ENCODE measurements around the gene ZSWIM4. TPM values are rescaled to one million over a fixed set of nuclear protein-coding genes. Genes with fewer than 3 reads are reported as not detected.
"Not testable (repeated sequence)": the region's sequence is repeated elsewhere in the genome, so short reads cannot be mapped to it uniquely, and the experiment has no call there.

ZSWIM4 gene
- total RNA-seq, 1 donor from 2014 or later, result 2.1 TPM

DNA sequence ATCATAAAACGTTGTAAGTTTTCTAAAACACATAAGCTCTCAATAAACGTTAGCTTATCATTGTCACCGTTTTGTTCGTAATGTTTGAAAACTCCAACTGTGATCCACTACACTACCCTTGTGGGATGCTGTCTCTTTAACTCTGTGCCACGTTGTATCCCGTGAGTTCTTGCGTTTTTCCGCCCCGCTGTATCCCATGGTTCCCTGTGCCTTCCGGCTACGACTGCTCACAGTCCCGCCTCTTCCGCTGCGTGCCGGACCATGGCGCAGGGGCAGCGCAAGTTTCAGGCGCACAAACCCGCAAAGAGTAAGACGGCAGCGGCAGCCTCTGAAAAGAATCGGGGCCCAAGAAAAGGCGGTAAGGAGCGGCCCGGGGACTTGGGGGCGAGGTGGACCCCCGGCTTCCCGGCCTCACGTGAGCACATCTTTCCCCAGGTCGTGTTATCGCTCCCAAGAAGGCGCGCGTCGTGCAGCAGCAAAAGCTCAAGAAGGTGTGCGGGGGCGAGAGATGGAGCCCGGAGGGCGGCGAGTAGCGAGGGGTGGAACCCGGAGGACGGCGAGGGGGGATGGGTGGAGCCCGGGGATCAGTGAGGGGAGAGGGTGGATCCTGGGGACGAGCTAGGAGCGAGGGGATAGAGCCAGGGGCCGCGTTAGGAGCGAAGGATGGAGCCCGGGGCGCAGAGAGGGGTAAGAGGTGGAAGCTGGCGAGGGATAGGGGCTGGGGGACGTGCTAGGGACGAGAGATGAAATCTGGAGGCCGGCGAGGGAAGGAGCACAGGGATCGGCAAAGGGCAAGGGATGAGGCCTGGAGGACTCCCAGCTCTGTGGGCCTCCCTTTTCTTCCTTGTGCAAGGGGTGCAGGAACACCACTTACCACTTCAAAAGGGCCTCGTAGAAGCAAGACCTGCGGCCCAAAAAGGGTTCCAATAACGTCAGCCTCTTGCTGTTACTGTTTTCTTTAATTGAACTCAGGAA lies 20.7 kb upstream of the ZSWIM4 start, which contains the start of gene C19orf53:
C19orf53 (plus strand) TSS at position 240 of the 975 bp plus-strand sequence; CDS start at position 262, 22 bp downstream.
- DNase-seq (ENCODE audit: missing footprints), result peak; percentile 95
- intact Hi-C loops (cut with DNase I), result no loop called here

DNA sequence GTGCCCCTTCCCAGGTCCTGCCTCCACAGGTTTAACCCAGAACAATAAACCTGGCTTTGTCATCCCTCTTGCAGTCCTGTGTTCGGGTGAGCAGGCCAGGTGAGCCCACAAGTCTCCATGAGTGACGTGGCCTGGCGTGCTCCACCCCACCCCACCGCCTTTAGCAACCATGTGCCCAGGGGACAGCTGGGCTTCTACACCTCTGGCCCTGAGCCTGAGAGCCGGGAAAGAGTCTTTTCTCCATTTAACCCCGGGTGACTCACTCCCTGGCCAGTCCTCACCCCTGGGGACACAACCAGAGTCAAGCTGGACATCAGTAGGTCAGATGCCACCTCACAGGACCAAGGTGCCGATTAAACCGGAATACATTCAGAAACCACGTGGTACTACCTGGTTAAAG lies 16.8 kb upstream of the ZSWIM4 start:
- intact Hi-C loops (cut with DNase I), result no loop called here
- ATAC-seq (no peak), DNase-seq (ENCODE audit: missing footprints) (no peak)

More for the DNA sequence above, 20.7 kb upstream of the ZSWIM4 start, which contains the start of gene C19orf53:
- ATAC-seq, result peak; percentile 98

DNA sequence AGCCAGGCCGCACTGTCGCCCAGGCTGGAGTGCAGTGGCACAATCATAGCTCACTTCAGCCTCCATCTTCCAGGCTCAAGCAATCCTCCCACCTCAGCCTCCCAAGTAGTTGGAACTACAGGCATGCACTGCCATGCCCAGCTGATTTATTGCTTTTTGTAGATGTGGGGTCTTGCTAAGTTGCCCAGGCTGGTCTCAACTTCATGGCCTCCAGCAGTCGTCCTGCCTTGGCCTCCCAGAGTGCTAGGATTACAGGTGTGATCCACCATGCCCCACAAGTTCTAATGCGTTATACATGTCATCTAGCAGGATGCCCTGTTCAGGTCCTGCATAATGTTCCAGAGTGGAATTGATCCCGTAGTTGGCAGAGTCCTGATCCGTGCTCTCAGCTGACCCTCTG lies 16.4 kb upstream of the ZSWIM4 start:
- ATAC-seq (no peak), DNase-seq (ENCODE audit: missing footprints) (no peak)
- intact Hi-C loops (cut with DNase I), result no loop called here

DNA sequence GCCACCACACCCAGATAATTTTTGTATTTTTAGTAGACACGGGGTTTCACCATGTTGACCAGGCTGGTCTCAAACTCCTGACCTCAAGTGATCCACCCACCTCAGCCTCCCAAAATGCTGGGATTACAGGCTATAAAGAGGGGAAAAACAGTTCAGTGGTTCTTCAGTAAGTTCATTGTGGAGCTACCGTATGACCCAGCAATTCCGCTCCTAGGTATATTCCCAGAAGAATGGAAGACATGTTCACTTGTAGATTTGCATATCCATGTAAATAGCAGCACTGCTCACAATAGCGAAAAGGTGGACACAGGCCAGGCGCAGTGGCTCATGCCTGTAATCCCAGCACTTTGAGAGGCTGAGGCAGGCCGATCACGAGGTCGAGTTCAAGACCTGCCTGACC lies 15.4 kb upstream of the ZSWIM4 start:
- ATAC-seq; DNase-seq (ENCODE audit: missing footprints): not testable (repeated sequence)
- intact Hi-C loops (cut with DNase I), result loop anchor here (10.0 kb wide), 1 partner anchor 295 kb away; the partner anchor contains the start of gene MISP3

DNA sequence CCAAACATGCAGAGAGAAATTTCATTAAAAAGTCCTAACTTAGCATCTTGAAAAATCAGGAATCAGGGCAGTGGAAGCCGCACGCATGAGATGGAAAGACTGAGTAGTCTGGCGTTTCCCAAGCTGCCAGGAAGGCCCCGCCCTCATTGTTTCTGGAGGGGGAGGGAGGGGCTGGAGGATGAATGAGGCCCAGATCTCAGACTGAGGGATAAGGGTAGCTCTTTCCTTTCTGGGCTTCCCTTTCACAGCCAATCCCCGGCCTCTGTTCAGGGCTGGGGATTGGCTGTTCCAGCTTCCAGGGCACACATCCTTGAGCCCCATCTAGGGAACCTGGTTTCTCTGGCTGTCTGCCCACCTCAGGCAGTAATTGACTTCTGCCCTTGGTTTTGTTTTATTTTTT lies 13.7 kb upstream of the ZSWIM4 start:
- intact Hi-C loops (cut with DNase I), result loop anchor here (10.0 kb wide), 1 partner anchor 293 kb away; the partner anchor contains the start of gene MISP3
- peak; percentile 69 for ATAC-seq
- no peak for DNase-seq (ENCODE audit: missing footprints)

DNA sequence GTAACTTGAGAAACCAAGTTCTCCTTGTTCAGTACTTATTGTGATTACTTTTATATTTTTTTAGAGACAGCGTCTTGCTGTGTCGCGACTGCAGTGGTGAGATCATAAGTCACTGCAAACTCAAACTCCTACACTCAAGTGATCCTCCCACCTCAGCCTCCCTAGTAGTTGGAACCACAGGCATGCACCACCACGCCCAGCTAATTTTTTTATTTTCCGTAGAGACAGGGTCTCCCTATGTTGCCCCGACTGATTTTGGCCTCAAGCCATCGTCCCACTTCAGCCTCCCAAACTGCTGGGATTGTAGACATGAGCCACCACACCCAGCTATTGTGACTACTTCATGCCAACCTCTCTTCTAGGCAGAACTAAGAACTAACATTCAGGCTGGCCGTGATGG lies 12.7 kb upstream of the ZSWIM4 start:
- intact Hi-C loops (cut with DNase I), result loop anchor here (10.0 kb wide), 1 partner anchor 292 kb away; the partner anchor contains the start of gene MISP3
- ATAC-seq, result no peak
- DNase-seq (ENCODE audit: missing footprints), result no peak

DNA sequence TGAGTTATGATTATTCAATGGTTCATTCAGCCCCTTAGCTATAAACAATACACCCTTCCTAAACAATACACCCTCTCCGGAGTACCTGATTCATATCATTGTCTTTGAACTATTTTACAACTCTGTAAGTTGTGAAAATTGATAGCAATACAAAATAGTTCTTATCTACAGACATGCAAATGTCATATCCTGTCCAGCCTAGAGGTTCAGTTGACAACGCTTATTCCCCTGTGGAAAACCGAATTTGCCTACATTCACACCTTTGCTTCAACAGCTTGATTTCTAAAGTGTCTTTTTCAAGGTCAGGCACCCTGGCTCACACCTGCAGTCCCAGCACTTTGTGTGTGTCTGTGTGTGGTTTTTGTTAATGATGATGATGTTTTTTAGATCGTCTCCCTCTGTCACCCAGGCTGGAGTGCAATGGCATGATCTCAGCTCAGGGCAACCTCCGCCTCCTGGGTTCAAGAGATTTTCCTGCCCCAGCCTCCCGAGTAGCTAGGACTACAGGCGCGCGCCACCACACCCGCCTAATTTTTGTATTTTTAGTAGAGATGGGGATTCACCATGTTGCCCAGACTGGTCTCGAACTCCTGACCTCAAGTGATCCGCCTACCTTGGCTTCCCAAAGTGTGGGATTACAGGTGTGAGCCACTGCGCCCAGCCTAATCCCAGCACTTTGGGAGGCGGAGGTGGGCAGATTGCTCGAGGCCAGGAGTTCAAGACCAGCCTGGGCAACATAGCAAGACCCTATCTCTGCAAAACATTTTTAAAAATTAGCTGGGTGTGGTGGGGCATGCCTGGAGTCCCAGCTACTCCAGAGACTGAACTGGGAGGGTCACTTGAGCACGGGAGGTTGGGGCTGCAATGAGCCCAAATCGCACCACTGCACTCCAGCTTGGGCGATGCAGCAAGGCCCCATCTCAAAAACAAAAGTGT lies 11.4 kb upstream of the ZSWIM4 start:
- ATAC-seq (no peak), DNase-seq (ENCODE audit: missing footprints) (no peak)
- intact Hi-C loops (cut with DNase I), result loop anchor here (10.0 kb wide), 1 partner anchor 291 kb away; the partner anchor contains the start of gene MISP3

DNA sequence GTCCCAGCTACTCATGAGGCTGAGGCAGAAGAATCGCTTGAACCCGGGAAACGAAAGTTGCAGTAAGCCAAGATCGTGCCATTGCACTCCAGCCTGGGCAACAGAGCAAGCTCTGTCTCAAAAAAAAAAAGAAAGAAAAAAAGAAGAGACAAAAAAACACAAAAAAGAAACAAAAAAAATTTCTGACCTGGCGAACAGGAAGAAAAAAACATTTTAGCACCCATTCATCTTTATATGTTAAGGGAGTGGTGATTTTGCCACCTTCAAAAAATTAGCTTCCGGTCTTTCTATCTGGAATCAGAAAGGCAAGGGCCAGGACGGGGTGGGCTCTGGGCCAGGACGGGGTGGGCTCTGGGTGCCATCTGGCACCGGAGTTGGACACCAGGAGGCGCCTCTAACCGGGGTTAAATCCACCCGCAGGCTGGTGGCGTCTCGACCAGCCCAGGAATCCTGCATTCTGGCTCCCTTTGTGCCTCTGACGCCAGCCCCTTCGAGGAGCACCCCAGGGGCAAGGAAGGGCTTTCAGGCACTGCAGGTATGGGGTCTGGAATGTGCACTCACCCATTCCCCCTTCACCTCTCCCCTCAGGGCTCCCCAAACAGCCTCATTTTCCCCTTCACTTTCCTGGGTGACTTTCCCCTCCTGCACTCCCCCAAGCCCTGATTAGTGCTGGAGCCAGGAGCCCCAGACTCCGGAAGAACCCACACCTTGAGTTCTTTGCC lies 10.4 kb upstream of the ZSWIM4 start:
- intact Hi-C loops (cut with DNase I), result loop anchor here (1.0 to 10.0 kb wide), 2 partner anchors 77 to 290 kb away; partner anchors contain the start of gene MISP3
- ATAC-seq (peak; percentile 77), DNase-seq (ENCODE audit: missing footprints) (peak; percentile 89)

DNA sequence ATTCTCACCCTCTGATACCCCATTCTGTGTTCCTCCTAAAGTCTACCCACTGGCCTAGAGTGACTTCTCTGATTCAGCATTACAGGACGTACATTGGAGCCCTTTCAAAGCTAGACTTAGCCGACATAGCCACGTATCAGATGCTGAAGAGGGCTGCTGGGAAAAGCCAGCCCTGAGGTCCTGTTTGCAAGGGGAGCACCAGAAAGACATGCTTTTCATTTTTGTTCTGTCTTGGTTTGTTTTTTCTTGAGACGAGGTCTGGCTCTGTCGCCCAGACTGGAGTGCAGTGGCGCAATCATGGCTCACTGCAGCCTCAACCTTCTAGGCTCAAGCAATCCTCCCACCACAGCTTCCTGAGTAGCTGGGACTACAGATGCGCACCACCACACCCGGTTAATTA lies 6.3 kb upstream of the ZSWIM4 start:
- no peak for ATAC-seq
- intact Hi-C loops (cut with DNase I), result loop anchor here (10.0 kb wide), 1 partner anchor 286 kb away; the partner anchor contains the start of gene MISP3
- DNase-seq (ENCODE audit: missing footprints), result no peak

DNA sequence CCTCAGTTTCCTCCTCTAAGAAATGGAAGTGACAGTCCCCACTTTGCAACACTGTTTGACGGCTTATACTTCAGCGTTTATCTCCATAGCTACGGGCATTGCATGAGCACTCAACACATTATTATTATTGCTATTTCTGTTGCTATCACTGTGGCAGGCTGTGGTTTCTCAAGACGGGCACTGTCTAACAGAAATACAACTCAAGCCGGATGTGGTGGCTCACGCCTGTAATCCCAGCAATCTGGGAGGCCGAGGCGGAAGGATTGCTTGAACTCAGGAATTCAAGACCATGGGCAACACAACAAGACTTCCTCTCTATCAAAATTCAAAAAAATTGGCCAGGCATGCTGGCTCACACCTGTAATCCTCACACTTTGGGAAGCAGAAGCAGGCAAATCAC lies 4.9 kb upstream of the ZSWIM4 start:
- ATAC-seq (no peak), DNase-seq (ENCODE audit: missing footprints) (no peak)
- intact Hi-C loops (cut with DNase I), result no loop called here

DNA sequence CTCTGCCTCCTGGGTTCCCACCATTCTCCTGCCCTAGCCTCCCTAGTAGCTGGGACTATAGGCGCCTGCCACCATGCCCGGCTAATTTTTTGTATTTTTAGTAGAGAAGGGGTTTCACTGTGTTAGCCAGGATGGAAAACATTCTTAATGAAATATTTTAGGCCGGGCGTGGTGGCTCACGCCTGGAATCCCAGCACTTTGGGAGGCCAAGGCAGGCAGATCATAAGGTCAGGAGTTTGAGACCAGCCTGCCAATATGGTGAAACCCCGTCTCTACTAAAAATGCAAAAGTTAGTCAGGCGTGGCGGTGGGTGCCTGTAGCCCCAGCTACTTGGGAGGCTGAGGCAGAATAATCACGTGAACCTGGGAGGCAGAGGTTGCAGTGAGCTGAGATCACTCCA lies 1.9 kb upstream of the ZSWIM4 start:
- intact Hi-C loops (cut with DNase I); ATAC-seq; DNase-seq (ENCODE audit: missing footprints): not testable (repeated sequence)

DNA sequence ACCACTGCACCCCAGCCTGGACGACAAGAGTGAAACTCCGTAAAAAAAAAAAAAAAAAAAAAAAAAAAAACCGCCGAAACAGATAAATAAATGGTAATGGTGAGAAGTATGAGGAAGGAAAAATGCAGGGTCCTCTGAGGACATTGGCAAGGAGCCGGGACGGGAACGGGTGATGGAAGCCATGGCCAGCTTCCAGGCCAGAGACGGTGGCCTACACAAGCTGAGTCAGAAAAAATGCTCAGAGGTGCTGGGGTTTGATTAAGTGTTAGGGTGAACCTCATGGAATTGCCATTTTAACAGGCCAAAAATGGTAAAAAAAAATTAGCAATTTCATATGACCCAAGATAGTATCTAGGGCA lies 866 bp upstream of the ZSWIM4 start:
- intact Hi-C loops (cut with DNase I), result no loop called here
- DNase-seq (ENCODE audit: missing footprints), result no peak

DNA sequence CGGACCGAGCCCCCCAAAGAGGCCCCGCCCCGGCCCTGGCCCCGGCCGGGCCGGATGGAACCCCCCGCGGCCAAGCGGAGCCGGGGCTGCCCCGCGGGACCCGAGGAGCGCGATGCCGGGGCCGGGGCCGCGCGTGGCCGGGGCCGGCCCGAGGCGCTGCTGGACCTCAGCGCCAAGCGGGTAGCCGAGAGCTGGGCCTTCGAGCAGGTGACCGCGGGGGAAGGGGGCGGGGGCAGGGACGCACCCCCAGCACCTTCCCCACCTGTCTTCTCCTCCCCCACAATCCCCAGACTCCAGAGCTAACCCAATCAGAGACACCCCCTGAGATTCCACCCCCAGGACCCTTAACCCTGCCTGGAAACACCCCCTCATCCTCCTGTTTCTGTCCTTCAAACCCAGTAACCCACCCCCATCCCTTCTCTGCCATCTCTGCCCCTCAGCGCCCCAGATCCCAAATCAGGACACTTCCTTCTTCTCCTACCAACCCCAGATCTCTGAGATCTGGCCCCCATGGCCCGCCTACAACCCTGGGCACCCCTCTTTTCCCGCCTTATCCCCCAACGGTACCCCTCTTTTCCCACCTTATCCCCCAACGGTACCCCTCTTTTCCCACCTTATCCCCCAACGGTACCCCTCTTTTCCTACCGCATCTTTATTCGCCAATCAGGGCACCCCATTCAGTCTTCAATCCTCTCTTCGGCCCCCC lies 505 bp downstream of the ZSWIM4 start:
- intact Hi-C loops (cut with DNase I), result loop anchor here (5.0 kb wide), 1 partner anchor 42 kb away; no protein-coding TSS in a partner anchor
- ATAC-seq, result peak; percentile 3
- DNase-seq (ENCODE audit: missing footprints), result peak; percentile 70

More for the DNA sequence above, 866 bp upstream of the ZSWIM4 start:
- peak; percentile 25 for ATAC-seq

DNA sequence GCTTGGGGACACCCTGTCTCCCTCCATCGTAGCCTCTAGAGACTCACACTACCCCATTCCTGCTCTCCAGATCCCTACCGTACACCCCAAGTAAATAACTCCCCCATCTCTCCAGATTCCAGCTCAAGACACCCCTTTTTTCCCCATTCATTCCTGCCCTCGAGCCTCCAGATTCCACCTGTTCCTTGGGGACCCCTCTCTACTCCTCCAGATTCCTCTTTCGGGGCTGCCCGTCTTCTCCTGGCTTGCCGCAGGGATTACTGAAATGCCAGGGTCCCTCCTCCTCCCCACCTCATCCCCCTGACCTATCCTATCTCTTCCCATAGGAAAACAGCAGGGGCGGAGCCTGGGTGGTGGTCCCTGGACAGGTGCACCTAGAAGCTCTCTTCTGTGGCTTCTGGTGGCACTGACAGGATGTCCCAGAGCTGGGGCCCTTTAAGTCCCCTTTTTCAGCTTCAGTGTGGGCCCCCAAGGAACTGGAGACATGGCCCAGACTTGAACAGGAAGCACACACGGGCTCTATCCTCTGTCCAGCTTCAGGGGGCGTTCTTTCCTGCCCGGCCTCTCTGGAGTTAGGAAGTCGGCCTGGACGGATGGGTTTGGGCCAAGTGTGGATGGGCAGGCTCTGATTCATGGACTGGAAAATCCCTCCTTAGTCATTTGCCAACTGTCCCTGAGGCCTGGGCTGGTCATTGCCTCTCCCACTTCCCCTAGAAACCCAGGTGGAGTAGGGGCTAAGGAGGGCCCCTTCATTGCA lies 1.2 kb downstream of the ZSWIM4 start:
- intact Hi-C loops (cut with DNase I), result loop anchor here (5.0 kb wide), 1 partner anchor 41 kb away; no protein-coding TSS in a partner anchor
- ATAC-seq (peak; percentile 43), DNase-seq (ENCODE audit: missing footprints) (peak; percentile 78)

DNA sequence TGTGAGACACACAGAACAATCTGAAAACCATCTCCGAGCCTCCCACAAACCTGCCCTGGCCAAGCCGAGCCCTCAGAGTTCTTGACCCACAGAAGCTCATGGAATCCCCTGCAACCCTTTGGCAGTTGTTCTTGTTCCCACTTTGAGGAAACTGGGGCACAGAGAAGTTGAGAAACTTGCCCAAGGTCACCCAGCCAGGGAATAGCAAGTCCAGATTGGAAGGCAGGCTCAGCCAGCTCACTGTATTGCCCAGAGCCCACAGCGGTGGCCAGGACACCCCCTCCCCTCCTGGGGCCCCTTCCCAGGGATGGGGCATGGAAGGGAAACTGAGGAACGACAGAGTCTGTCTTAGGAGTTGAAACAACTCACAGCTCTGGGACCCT lies 1.8 kb downstream of the ZSWIM4 start:
- DNase-seq (ENCODE audit: missing footprints) (no peak), ATAC-seq (no peak)
- intact Hi-C loops (cut with DNase I), result loop anchor here (5.0 kb wide), 1 partner anchor 40 kb away; no protein-coding TSS in a partner anchor

DNA sequence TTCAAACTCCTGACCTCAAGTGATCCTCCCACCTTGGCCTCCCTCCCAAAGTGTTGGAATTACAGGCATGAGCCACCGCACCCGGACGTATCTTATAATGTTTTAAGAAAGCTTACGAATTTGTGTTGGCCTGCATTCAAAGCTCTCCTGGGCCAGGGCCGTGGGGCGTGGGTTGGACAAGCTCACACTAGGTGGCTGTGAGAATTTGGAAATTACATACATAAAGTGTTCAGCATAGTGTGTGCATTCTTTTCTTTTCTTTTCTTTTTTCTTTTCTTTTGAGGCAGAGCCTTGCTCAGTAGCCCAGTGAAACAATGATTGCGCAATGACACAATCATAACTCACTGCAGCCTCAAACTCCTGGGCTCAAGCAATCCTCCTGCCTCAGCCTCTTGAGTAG lies 2.6 kb downstream of the ZSWIM4 start:
- peak; percentile 23 for DNase-seq (ENCODE audit: missing footprints)
- intact Hi-C loops (cut with DNase I), result loop anchor here (5.0 kb wide), 1 partner anchor 39 kb away; no protein-coding TSS in a partner anchor
- ATAC-seq, result no peak

DNA sequence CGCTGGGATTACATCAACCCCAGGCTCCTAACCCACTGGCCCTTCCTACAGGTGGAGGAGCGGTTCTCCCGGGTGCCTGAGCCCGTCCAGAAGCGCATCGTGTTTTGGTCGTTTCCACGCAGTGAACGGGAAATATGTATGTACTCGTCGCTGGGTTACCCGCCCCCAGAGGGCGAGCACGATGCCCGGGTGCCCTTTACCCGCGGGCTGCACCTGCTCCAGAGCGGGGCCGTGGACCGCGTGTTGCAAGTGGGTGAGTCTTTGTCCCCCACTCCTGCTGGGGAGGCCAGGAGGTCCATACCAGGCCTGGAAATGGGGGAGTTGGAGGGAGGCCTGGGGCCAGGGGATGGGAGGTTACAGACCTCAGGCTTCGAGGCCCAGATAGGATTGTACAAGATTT lies 4.4 kb downstream of the ZSWIM4 start:
- intact Hi-C loops (cut with DNase I), result loop anchor here (5.0 kb wide), 1 partner anchor 38 kb away; no protein-coding TSS in a partner anchor
- DNase-seq (ENCODE audit: missing footprints) (peak; percentile 40), ATAC-seq (no peak)

Measured in Right ventricle myocardium inferior (tissue), 1 donor.